Naive thymus-derived CD8-positive, alpha-beta T cell (primary cell): ENCODE results near the gene B4GALT7. TPM values are rescaled to one million over a fixed set of nuclear protein-coding genes. Genes with fewer than 3 reads are reported as not detected.
A peak's percentile ranks its signal among the peaks of the same experiment; 100 is the strongest.
"Not testable (repeated sequence)": the region's sequence is repeated elsewhere in the genome, so short reads cannot be mapped to it uniquely, and the experiment has no call there.

Experiments
- ATAC-seq, 2 donors: fragments of 150-1000 bp; cut with Tn5 transposase in 1 of 2; sonication (Bioruptor Pico), chemical (Tn5 transposase) in 1 of 2; 1 replicate in 1 of 2; 2 replicates in 1 of 2; pipeline ENCODE4 v1.10.0; 2021; ENCODE audit warnings: mild to moderate bottlenecking in 2 of 2, moderate library complexity in 2 of 2
- POLR2A ChIA-PET: fragments of 350-600 bp; sonication (Branson Sonifier 250); formaldehyde crosslinking; loops from one replicate; lab custom pipeline; 2021; ENCODE audit warnings: antibody characterized with exemption; lab: Charles Lee
- DNase-seq, 10 donors: peaks; one replicate each; pipeline versions ENCODE4 v3.0.0 to v3.0.0-alpha.2; 2020 to 2022
- H3K27ac Mint-ChIP-seq, 10 donors: one replicate each; pipeline ENCODE4 v1.8.0; 2020 to 2022; ENCODE audit warnings: mild to moderate bottlenecking in 10 of 10, mixed read lengths in 10 of 10, moderate library complexity in 4 of 10, inconsistent platforms in 1 of 10
- H3K27me3 Mint-ChIP-seq, 5 donors: one replicate each; pipeline ENCODE4 v1.8.0; 2021 to 2022; ENCODE audit warnings: mixed read lengths in 5 of 5
- H3K36me3 Mint-ChIP-seq, 3 donors: one replicate each; pipeline ENCODE4 v1.8.0; 2020 to 2022; ENCODE audit warnings: mixed read lengths in 3 of 3, mild to moderate bottlenecking in 2 of 3, inconsistent platforms in 1 of 3
- H3K4me1 Mint-ChIP-seq, 4 donors: one replicate each; pipeline ENCODE4 v1.8.0; 2021 to 2022; ENCODE audit warnings: mixed read lengths in 4 of 4
- H3K4me3 Mint-ChIP-seq, 10 donors: one replicate each; pipeline ENCODE4 v1.8.0; 2020 to 2022; ENCODE audit warnings: mild to moderate bottlenecking in 10 of 10, mixed read lengths in 10 of 10, moderate library complexity in 6 of 10, inconsistent platforms in 1 of 10
- H3K9me3 Mint-ChIP-seq, 9 donors: one replicate each; pipeline ENCODE4 v1.8.0; 2020 to 2022; ENCODE audit warnings: mixed read lengths in 9 of 9, mild to moderate bottlenecking in 3 of 9, inconsistent platforms in 1 of 9, moderate library complexity in 1 of 9
- polyA plus RNA-seq, 3 donors: library from polyadenylated mRNA; unstranded; fragments of 300-500 nt; fragmentation: Illumina TruSeq; gene quantifications; one replicate each; pipeline ENCODE4 v1.2.3, GENCODE V29; 2021
- total RNA-seq, 8 experiments: library from RNA in 2 of 8; stranded (reverse) in 2 of 8; gene quantifications; one replicate each; pipeline ENCODE4 v1.2.3 and lab custom pipeline; 2021 to 2026

Gene B4GALT7, protein sequence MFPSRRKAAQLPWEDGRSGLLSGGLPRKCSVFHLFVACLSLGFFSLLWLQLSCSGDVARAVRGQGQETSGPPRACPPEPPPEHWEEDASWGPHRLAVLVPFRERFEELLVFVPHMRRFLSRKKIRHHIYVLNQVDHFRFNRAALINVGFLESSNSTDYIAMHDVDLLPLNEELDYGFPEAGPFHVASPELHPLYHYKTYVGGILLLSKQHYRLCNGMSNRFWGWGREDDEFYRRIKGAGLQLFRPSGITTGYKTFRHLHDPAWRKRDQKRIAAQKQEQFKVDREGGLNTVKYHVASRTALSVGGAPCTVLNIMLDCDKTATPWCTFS
- 10 to 100 TPM; 36.2 to 39.3 TPM for total RNA-seq
- 10 to 100 TPM; 14.8 to 21.1 (median 18.7) TPM for polyA plus RNA-seq
- 15.7 to 36.2 (median 22.7) reads per million in 6 experiments for total RNA-seq (lab: John Stamatoyannopoulos, UW)

DNA sequence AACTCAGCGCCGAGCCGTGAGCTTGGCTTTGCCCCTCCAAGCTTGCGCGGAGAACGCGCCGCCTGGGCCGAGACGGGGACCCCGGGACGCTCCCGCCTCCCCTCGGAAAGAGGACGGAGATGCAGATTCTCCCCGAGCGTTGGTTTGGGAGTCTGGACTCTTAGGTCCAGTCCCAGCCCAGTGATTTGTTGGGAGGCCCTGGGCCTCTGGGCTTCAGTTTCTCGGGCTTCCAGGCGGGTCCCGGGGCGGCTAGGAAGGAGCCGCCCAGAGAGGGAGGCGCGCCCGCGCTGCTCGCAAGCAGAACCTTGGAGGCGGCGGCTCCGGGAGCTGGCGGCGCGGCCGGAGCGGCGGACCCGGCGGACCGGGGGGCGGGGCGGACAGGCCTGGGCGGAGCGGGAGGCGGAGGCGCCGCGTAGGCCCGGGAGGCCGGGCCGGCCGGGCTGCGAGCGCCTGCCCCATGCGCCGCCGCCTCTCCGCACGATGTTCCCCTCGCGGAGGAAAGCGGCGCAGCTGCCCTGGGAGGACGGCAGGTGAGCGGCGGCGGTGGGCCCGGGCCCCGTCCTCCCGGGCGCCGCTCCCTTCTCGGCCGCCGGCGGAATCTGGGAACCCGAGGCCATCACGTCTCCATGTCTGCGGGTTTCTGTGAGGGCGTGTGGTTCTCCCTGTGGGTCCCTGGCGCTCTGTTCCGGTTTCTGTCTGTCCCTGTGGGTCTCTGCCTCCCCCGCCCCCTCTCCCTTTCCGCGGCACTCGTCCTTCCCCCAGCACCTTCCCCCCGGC, at the start of gene B4GALT7:
Gene B4GALT7, plus strand, starts transcription at position 402 of the 777 bp plus-strand sequence. Its CDS starts 79 bp downstream, at position 481.
- Mint-ChIP-seq H3K4me3 (peak within 1 kb of the TSS; percentile 82 to 99 (median 97)), H3K36me3 (peaks cover 0 to 19% (median 5%) of the 10 kb centered on the region in 3 donors), H3K4me1 (peaks cover 18 to 46% (median 39%) of the 10 kb centered on the region in 4 donors), H3K27me3 (no peaks in the 10 kb centered on the region), H3K9me3 (no peaks in the 10 kb centered on the region), H3K27ac (peak within 1 kb of the TSS; percentile 72 to 97 (median 94))
- ATAC-seq (peak; percentile 87 to 91), DNase-seq (peak; percentile 66 to 91 (median 82))
- POLR2A ChIA-PET, result interaction anchor here (1.0 to 1.6 kb wide), 6 partner anchors 8 to 466 kb away, joined by 3 to 8 read pairs (median 4); partner anchors contain the start of gene TMED9

DNA sequence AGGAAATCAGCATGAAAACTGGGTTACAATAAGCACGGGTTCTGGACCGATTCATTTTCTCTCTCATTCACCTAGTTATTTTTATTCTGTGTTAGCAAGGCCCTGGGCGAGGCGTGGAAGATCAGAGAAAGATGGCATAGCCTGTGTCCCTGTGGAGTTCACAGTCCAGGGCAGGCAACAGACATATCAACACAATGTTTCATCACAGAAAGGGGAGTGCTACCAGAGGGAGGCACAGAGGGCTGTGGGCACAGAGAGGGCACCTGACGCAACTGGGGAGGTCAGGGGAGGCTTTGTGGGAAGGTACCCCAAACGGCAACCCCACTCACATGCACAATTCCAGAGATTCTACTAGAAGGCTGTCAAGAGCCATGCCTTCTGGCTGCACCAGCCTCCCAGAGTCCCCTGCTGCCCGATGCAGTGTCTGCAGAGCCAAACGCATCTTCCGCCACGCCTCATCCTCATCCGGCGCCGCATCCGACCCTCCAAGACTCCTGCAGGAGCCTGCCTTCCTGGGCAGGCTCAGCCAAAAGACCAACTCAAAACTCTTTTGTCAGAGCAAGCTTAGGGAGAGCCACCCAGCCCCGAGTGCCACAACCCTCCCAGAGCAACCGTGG, 47.0 kb upstream of the B4GALT7 start:
- Mint-ChIP-seq H3K4me1 (peaks cover 19 to 56% (median 43%) of the 10 kb centered on the region in 4 donors), H3K27ac (peak overlapping the region; percentile 2 to 88 (median 76)), H3K36me3 (peaks cover 0 to 26% (median 6%) of the 10 kb centered on the region in 3 donors), H3K4me3 (peak overlapping the region; percentile 66 to 86 (median 84)), H3K9me3 (no peaks in the 10 kb centered on the region), H3K27me3 (no peaks in the 10 kb centered on the region)
- no peak for ATAC-seq
- no peak for DNase-seq
- POLR2A ChIA-PET, result no interaction called here

DNA sequence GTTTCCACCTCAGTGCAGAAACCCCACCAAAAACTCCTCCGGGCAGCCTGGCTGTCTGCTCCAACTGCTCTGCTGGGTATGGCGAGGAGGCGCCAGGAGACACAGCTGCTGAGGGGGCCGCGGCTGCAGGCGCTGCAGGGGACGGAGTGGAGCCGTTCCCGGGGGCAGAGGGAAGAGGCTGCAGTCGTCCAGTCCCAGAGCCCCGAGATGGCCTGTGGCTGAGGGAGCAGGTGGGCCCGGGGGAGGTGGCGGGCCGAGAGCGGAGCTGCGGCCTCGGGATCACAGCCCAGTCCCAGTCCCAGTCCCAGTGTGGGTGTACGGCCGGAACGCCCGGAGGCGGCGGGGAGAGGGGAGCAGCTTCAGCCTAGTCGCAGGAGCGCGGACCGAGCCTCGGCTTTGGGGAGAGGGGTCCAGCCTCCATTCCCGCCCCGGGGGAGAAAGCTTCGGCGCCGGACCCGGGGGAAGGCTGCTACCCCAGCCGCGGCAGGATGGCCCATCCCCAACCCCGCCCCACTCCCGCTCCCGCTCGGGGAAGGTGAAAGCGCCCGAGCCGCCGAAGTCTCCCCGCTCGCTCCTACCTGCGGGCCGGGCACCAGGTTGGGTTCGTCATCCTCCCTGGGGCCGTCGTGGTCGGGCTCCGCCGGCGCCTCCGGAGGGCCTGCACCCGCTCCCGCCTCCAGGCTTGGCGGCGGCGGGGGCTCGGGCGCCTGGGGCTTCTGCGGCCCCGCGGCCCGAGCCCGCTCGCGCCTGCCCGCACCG, 46.1 kb upstream of the B4GALT7 start:
- no peaks in the 10 kb centered on the region for H3K27me3 Mint-ChIP-seq
- H3K4me3 Mint-ChIP-seq, result peak overlapping the region; percentile 66 to 86 (median 84)
- H3K4me1 Mint-ChIP-seq, result peaks cover 18 to 47% (median 35%) of the 10 kb centered on the region in 4 donors
- H3K27ac Mint-ChIP-seq, result peak overlapping the region in 5 of 10 donors; percentile 53 to 94 (median 79)
- DNase-seq (peak in 7 of 10 donors; percentile 10 to 66 (median 29)), ATAC-seq (peak; percentile 9 to 53)
- POLR2A ChIA-PET, result interaction anchor here (0.8 to 0.9 kb wide), 2 partner anchors 15 to 38 kb away, joined by 3 to 6 read pairs; partner anchors contain the start of gene TMED9
- H3K36me3 Mint-ChIP-seq, result peaks cover 0 to 23% (median 6%) of the 10 kb centered on the region in 3 donors
- H3K9me3 Mint-ChIP-seq, result no peaks in the 10 kb centered on the region

DNA sequence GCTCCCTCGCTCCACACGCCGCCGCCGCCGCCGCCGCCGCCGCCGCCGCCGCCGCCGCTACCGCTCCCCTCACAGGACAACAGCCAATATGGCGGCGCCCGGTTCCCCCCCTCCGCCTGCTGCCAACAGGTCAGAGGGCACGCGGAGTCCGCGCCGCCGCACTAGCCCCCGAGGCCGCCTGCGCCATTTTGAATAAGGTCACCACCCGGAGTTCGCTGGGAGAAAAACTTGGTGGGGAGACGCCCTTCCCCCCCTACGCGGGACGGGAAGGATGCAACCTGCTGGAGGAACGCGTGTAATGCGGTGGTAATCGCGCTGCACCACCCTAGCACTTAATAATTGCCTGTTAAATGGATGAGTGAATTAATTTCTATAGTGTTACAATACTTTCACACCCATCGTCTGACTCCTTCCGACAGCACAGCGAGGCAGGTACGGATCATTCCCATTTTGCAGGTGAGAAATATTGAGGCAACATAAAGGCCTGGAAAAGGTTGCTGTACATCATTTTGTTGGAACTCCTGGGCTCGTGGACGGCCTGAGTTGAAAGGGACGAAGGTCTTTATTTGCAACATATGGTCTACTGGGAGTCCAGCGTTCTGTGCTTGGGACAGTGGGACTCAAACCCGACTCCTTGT, 45.3 kb upstream of the B4GALT7 start, which contains the start of gene FAM193B:
Gene FAM193B, minus strand, starts transcription at position 90 of the 638 bp plus-strand sequence. CDS start 105 bp downstream, outside the sequence.
- POLR2A ChIA-PET, result interaction anchor here (0.8 to 1.0 kb wide), 3 partner anchors 15 to 38 kb away, joined by 3 to 6 read pairs (median 3); partner anchors contain the start of gene TMED9
- Mint-ChIP-seq H3K27me3 (no peaks in the 10 kb centered on the region), H3K4me1 (peaks cover 18 to 44% (median 32%) of the 10 kb centered on the region in 4 donors), H3K9me3 (no peaks in the 10 kb centered on the region), H3K27ac (peak within 1 kb of the TSS; percentile 16 to 94 (median 84)), H3K36me3 (peaks cover 0 to 21% (median 6%) of the 10 kb centered on the region in 3 donors), H3K4me3 (peak within 1 kb of the TSS; percentile 71 to 96 (median 88))
- ATAC-seq (peak; percentile 97), DNase-seq (peak; percentile 89 to 97 (median 94))

DNA sequence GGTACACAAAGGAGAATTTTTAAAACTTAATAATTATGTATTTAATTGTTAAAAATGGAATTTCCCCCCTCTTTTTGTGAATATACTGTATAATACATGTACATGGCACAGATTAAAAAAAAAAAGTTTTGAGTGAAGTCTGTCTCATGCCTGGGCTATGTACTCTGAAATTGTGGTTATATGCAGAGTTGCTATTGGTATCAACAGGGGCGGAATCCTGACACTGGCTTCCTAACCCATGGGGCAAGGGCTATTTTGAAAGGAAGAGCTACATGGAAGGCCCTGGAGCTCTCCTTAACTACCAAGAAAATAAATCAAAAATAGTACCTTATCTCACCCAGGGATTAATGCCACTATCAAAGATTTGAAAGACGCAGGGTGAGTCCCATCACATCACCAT, 44.7 kb upstream of the B4GALT7 start:
- no peaks in the 10 kb centered on the region for H3K27me3 Mint-ChIP-seq
- H3K27ac Mint-ChIP-seq, result peak overlapping the region in 4 of 10 donors; percentile 61 to 89 (median 78)
- no peak for ATAC-seq
- DNase-seq, result no peak
- H3K9me3 Mint-ChIP-seq, result no peaks in the 10 kb centered on the region
- peaks cover 18 to 40% (median 31%) of the 10 kb centered on the region in 4 donors for H3K4me1 Mint-ChIP-seq
- POLR2A ChIA-PET, result interaction anchor here (1.0 kb wide), 1 partner anchor 37 kb away, joined by 3 read pairs; the partner anchor contains the start of gene TMED9
- peaks cover 0 to 19% (median 4%) of the 10 kb centered on the region in 3 donors for H3K36me3 Mint-ChIP-seq
- H3K4me3 Mint-ChIP-seq, result peak overlapping the region; percentile 70 to 96 (median 88)

DNA sequence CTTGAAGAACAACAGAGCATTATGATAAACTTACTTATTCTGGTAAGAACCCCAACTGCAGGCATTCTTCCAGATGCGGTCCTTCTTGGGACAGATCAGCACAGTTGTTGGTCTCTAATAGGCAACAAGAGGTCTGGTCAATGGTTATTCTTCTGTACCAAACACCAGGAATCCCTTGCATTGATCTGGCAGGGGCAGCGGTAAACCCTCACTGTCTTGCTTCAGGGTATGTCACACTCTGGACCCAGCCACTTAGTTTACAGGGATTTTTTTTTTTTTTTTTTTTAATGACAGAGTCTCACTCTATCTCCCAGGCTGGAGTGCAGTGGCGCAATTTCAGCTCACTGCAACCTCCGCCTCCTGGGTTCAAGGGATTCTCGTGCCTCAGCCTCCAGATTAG, 44.3 kb upstream of the B4GALT7 start:
- Mint-ChIP-seq H3K27me3 (no peaks in the 10 kb centered on the region), H3K36me3 (peaks cover 0 to 16% (median 3%) of the 10 kb centered on the region in 3 donors), H3K9me3 (no peaks in the 10 kb centered on the region), H3K4me3 (peak overlapping the region in 4 of 10 donors; percentile 83 to 93 (median 90)), H3K27ac (no peak overlapping the region), H3K4me1 (peaks cover 18 to 37% (median 29%) of the 10 kb centered on the region in 4 donors)
- ATAC-seq (no peak), DNase-seq (no peak)
- POLR2A ChIA-PET, result interaction anchor here (1.0 kb wide), 1 partner anchor 36 kb away, joined by 3 read pairs; the partner anchor contains the start of gene TMED9

DNA sequence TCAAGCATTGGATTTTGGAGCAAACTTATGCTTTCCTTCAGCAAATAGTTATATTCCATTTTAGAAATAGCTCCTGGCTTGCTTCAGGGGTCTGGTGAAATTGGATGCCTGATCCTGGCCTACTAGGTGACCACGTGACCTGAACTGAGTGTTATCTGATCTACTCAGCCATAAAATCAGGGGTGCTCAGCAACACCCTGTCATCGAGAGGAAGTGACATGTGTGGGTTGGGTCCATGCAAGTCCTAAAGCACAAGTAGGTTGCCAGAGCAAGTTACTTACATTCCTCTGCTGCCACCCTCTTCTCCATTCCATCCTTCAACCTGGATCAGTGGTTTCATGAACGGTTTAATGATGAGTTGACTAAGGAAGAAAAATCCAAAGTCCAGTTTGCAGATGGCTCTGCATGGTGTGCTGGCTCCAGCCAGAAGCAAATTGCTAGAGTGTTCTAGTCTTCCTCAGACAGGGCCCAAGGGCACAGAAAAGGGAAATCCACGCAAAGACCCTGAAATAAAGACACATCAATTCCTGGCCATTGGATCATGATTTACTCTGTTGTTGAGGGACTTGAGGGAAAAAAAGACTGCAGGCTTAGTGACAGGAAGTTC, 42.8 kb upstream of the B4GALT7 start:
- ATAC-seq, result no peak
- H3K9me3 Mint-ChIP-seq, result no peaks in the 10 kb centered on the region
- no peaks in the 10 kb centered on the region for H3K27me3 Mint-ChIP-seq
- peaks cover 0 to 4% (median under 1%) of the 10 kb centered on the region in 3 donors for H3K36me3 Mint-ChIP-seq
- no peak for DNase-seq
- peaks cover 15 to 30% (median 26%) of the 10 kb centered on the region in 4 donors for H3K4me1 Mint-ChIP-seq
- H3K4me3 Mint-ChIP-seq, result peak overlapping the region in 1 of 10 donors; percentile 28
- POLR2A ChIA-PET, result no interaction called here
- peak overlapping the region in 3 of 10 donors; percentile 20 to 65 (median 50) for H3K27ac Mint-ChIP-seq

DNA sequence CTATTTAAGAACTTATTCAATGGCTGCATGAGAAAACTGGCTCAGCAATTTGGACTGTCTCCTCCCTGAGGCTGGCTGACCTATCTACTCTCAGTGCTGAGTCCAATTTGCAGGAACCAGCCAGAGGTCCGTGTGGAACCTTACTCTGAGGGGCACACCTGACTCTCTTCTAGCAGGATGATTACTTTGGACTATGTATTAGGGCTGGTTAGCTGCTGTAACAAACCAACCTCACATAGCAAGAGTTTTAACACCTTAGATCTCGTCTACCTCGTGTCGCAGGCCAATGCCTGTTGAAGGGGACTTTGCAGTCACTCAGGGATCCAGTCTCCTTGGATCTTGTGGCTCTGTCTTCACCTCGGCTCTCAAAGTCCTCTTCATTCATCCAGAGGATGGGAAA, 42.1 kb upstream of the B4GALT7 start:
- Mint-ChIP-seq H3K9me3 (no peaks in the 10 kb centered on the region), H3K4me1 (peaks cover 11 to 24% (median 19%) of the 10 kb centered on the region in 4 donors), H3K27me3 (no peaks in the 10 kb centered on the region), H3K4me3 (no peak overlapping the region), H3K27ac (no peak overlapping the region), H3K36me3 (peaks cover 0 to 2% (median 0%) of the 10 kb centered on the region in 3 donors)
- ATAC-seq (no peak), DNase-seq (no peak)
- POLR2A ChIA-PET, result no interaction called here

DNA sequence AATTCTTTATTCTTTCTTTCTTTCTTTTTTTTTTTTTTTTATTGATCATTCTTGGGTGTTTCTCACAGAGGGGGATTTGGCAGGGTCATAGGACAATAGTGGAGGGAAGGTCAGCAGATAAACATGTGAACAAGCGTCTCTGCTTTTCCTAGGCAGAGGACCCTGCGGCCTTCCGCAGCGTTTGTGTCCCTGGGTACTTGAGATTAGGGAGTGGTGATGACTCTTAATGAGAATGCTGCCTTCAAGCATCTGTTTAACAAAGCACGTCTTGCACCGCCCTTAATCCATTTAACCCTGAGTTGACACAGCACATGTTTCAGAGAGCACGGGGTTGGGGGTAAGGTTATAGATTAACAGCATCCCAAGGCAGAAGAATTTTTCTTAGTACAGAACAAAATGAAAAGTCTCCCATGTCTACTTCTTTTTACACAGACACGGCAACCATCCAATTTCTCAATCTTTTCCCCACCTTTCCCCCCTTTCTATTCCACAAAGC, 40.4 kb upstream of the B4GALT7 start:
- H3K4me3 Mint-ChIP-seq, H3K27ac Mint-ChIP-seq, ATAC-seq, DNase-seq, H3K27me3 Mint-ChIP-seq, H3K36me3 Mint-ChIP-seq, POLR2A ChIA-PET, H3K9me3 Mint-ChIP-seq: not testable (repeated sequence)
- peaks cover 5 to 16% (median 10%) of the 10 kb centered on the region in 4 donors for H3K4me1 Mint-ChIP-seq

DNA sequence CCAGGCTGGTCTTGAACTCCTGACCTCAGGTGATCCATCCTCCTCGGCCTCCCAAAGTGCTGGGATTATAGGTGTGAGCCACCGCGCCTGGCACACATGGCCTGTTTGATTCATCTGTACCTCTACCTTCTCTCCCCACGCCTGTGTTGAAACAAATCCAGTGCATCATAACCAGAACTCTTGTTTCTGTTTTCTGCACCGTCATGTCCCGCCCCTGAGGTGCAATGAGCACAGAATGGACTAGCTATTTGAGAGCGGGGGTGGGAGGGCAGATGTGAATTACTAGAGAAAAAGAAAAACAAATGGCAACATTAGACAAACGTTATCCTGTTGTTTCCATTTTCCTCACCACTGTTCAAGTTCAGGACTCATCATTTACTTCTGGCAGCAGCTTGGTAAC, 34.9 kb upstream of the B4GALT7 start:
- Mint-ChIP-seq H3K27ac (no peak overlapping the region), H3K4me1 (no peaks in the 10 kb centered on the region), H3K36me3 (no peaks in the 10 kb centered on the region), H3K27me3 (peaks cover 0 to 13% (median 4%) of the 10 kb centered on the region in 5 donors), H3K4me3 (no peak overlapping the region), H3K9me3 (no peaks in the 10 kb centered on the region)
- ATAC-seq (no peak), DNase-seq (no peak)
- POLR2A ChIA-PET, result no interaction called here
